K562 (cell line): Measurements from ENCODE around the gene CYBB. TPM values are rescaled to one million over a fixed set of nuclear protein-coding genes. Genes with fewer than 3 reads are reported as not detected.

ENCODE experiments used
- ATAC-seq: fragments of 200-7000 bp; cut with Tn5 transposase; 3 replicates; pipeline ENCODE4 v1.9.1; 2020; ENCODE audit warnings: moderate library complexity
- BruUV-seq: library from RNA; stranded (reverse); fragments of 400-500 nt; replicated peaks from 2 replicates; lab custom pipeline; 2021; lab: Mats Ljungman, UMichigan
- CTCF ChIA-PET: fragments of 300-600 bp; formaldehyde crosslinking; extraction: SDS; loops from one replicate; lab custom pipeline; 2021; ENCODE audit warnings: low intra/inter-chr PET ratio; lab: Yijun Ruan, JAX
- POLR2A ChIA-PET: fragments of 300-600, 350-650 bp; sonication (Branson Sonifier 250); formaldehyde crosslinking; extraction: SDS; loops from one replicate; lab custom pipeline; 2021; ENCODE audit warnings: antibody characterized with exemption, inconsistent platforms; lab: Yijun Ruan, JAX
- DNase-seq, 4 experiments: peaks; one replicate each; pipeline versions ENCODE4 v3.0.0 to v3.0.0-alpha.2; 2011 to 2018; ENCODE audit warnings: low spot score in 3 of 4, mixed read lengths in 3 of 4; ENCODE audit errors: extremely low read depth in 1 of 4
- FAIRE-seq: peaks from 2 replicates; lab custom pipeline; 2011; peaks lifted over from hg19 to GRCh38; lab: Jason Lieb, UNC
- H2AFZ ChIP-seq: 2 replicates; pipeline ENCODE4 v1.6.0; 2011; ENCODE audit warnings: low read depth, low read length, control low read depth, inconsistent platforms
- H3K27ac ChIP-seq: fragments of 200-600 bp; 3 replicates; pipeline ENCODE4 v1.8.0; 2011; ENCODE audit warnings: low read depth, mild to moderate bottlenecking, control low read depth, inconsistent platforms, low read length, moderate library complexity, mixed read lengths; ENCODE audit errors: extremely low read depth
- H3K27me3 ChIP-seq, 2 experiments: fragments of 300-600 bp in 1 of 2; 2 replicates in 1 of 2; 3 replicates in 1 of 2; pipeline versions ENCODE4 v1.6.0 to v1.8.0; 2011; ENCODE audit warnings: inconsistent platforms in 2 of 2, low read length in 2 of 2, mild to moderate bottlenecking in 1 of 2, mixed read lengths in 1 of 2, moderate library complexity in 1 of 2; ENCODE audit not compliant: control insufficient read depth in 2 of 2, insufficient read depth in 2 of 2
- H3K36me3 ChIP-seq: fragments of 300-600 bp; 3 replicates; pipeline ENCODE4 v1.8.0; 2011; ENCODE audit warnings: mild to moderate bottlenecking, low read length, inconsistent platforms; ENCODE audit not compliant: control insufficient read depth, insufficient read depth
- H3K4me1 ChIP-seq, 2 experiments: fragments of 200-600 bp in 1 of 2; replicated peaks in 1 of 2; 2 replicates in 1 of 2; 3 replicates in 1 of 2; pipeline versions ENCODE4 v1.5.1 to v1.8.0; 2011; ENCODE audit warnings: inconsistent platforms in 2 of 2, low read length in 2 of 2, mild to moderate bottlenecking in 1 of 2, mixed read lengths in 1 of 2, moderate library complexity in 1 of 2; ENCODE audit not compliant: control insufficient read depth in 2 of 2, insufficient read depth in 2 of 2
- H3K4me2 ChIP-seq: 2 replicates; pipeline ENCODE4 v1.6.1; 2011; ENCODE audit warnings: low read length, control low read depth, inconsistent platforms, mixed read lengths; ENCODE audit not compliant: insufficient read depth
- H3K4me3 ChIP-seq: fragments of 200-600 bp; sonication (generic), shearing (Covaris generic); 2 replicates; pipeline ENCODE4 v1.5.1; 2016; ENCODE audit warnings: control low read depth, inconsistent platforms
- H3K79me2 ChIP-seq: fragments of 200-600 bp; 3 replicates; pipeline ENCODE4 v1.8.0; 2011; ENCODE audit warnings: low read length, inconsistent platforms; ENCODE audit not compliant: control insufficient read depth, insufficient read depth
- H3K9ac ChIP-seq, 2 experiments: 2 replicates each; pipeline versions ENCODE4 v1.6.0 to v1.6.1; 2011; ENCODE audit warnings: low read depth in 2 of 2, low read length in 2 of 2, control low read depth in 1 of 2, inconsistent platforms in 1 of 2, mild to moderate bottlenecking in 1 of 2, mixed read lengths in 1 of 2; ENCODE audit not compliant: insufficient read depth in 1 of 2
- H3K9me1 ChIP-seq: one replicate; pipeline ENCODE4 v1.6.0; 2011; ENCODE audit warnings: inconsistent platforms, mild to moderate bottlenecking, low read length, moderate library complexity; ENCODE audit not compliant: control insufficient read depth, insufficient read depth
- H3K9me3 ChIP-seq: replicated peaks from 2 replicates; pipeline ENCODE4 v1.5.1; 2011; ENCODE audit warnings: low read depth, low read length, inconsistent platforms; ENCODE audit not compliant: control insufficient read depth, insufficient read depth
- H4K20me1 ChIP-seq: replicated peaks from 2 replicates; pipeline ENCODE4 v1.6.1; 2011; ENCODE audit warnings: low read length, inconsistent platforms, mixed read lengths; ENCODE audit not compliant: control insufficient read depth, insufficient read depth
- PML ChIP-seq: IDR thresholded peaks from 2 replicates; pipeline ENCODE4 v1.6.1; 2012; ENCODE audit warnings: low read length, inconsistent platforms
- POLR2AphosphoS5 ChIP-seq: IDR thresholded peaks from 2 replicates; pipeline ENCODE4 v1.6.1; 2011; ENCODE audit warnings: mild to moderate bottlenecking, low read depth, low read length, moderate library complexity; ENCODE audit not compliant: control insufficient read depth, insufficient read depth
- SMAD2 ChIP-seq: fragments of 150-350 bp; IDR thresholded peaks from 2 replicates; pipeline ENCODE4 v1.6.1; 2014; ENCODE audit warnings: low read depth, mild to moderate bottlenecking, low read length
- ZNF282 ChIP-seq: sonication (generic); formaldehyde crosslinking; IDR thresholded peaks from 2 replicates; pipeline ENCODE4 v1.8.1; 2023; ENCODE audit warnings: missing genetic modification reagents
- in situ Hi-C: fragments of 300-500 bp; cut with MboI; formaldehyde crosslinking; loops from 4 replicates; pipeline ENCODE4 v1.15.0; 2018; ENCODE audit warnings: inconsistent platforms, mixed read lengths
- intact Hi-C: fragments of 100-400 bp; cut with micrococcal nuclease; formaldehyde crosslinking; loops from 2 replicates; pipeline ENCODE4 v1.14.2; 2022
- polyA plus RNA-seq, 8 experiments: library from polyadenylated mRNA; depleted of rRNA in 4 of 8; stranded (reverse) in 5 of 8; unstranded in 3 of 8; fragments of >200 nt; fragmentation: Nextera tagmentation in 2 of 8; fragmentation: Illumina TruSeq in 1 of 8; extraction: Ambion mirVana in 2 of 8; extraction: Trizol in 1 of 8; gene quantifications; 2 replicates each; pipeline versions ENCODE4 v1.2.1 to v1.2.3, GENCODE V29; 2011 to 2014; ENCODE audit warnings: inconsistent platforms in 1 of 8, missing spikeins in 1 of 8
- total RNA-seq, 7 experiments: library from RNA; depleted of rRNA in 6 of 7; stranded (reverse); fragments of >200 nt in 6 of 7; fragmentation: Illumina TruSeq in 2 of 7; extraction: Trizol in 2 of 7; gene quantifications; 2 replicates each; pipeline versions ENCODE4 v1.2.1 to v1.2.3, GENCODE V29; 2011 to 2021; ENCODE audit warnings: low replicate concordance in 1 of 7
- TF ChIP-seq, protein P1 (sequence below), 2 experiments: fragments of 450-650 bp in 1 of 2; sonication (generic) in 1 of 2; formaldehyde crosslinking in 1 of 2; IDR thresholded peaks; 2 replicates each; pipeline versions ENCODE4 v1.7.1 to v1.9.0; 2016 to 2022; ENCODE audit warnings: inconsistent platforms in 1 of 2, mild to moderate bottlenecking in 1 of 2, missing genetic modification reagents in 1 of 2

The CYBB gene
- total and polyA plus RNA-seq, 9 of the 15 experiments (the other 6 are each of a cell fraction or from before 2014, with no cell fraction given) = 0.25 to 1.3 (median 0.74) TPM

DNA sequence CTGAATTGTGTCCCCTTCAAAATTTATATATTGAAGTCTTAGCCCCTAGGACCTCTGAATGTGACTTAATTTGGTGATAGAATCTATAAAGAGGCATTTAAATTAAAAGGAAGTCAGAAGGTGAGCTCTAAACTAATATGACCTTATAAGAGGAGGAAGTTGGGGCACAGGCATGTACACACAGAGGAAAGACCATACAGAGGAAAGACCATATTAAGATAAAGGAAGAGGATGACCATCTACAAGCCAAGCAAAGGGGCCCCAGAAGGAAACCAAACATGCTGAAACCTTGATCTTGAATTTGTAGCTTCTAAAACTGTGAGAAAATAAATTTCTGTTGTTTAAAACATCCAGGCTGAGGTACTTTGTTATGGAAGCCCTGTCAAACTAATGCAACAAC lies 26.9 kb upstream of the CYBB start:
- H3K4me3 ChIP-seq = no peak overlapping the region
- in situ Hi-C loops = no loop called here
- FAIRE-seq (no peak), ATAC-seq (no peak), DNase-seq (no peak)
- H4K20me1 ChIP-seq = no peaks in the 10 kb centered on the region
- H3K4me2 ChIP-seq = no peak overlapping the region
- H3K27ac ChIP-seq = no peak overlapping the region
- H3K36me3 ChIP-seq = no peaks in the 10 kb centered on the region
- no peak overlapping the region for H2AFZ ChIP-seq
- no peaks in the 10 kb centered on the region for H3K79me2 ChIP-seq
- H3K9me3 ChIP-seq = no peaks in the 10 kb centered on the region
- peaks cover 5 to 12% of the 10 kb centered on the region in 2 experiments; a peak in 3 of 5 replicates for H3K4me1 ChIP-seq
- no peaks in the 10 kb centered on the region for H3K27me3 ChIP-seq
- BruUV-seq = no TSS peak
- CTCF ChIA-PET = no interaction called here
- POLR2A ChIA-PET = no interaction called here
- TF ChIP-seq, protein P1, sequence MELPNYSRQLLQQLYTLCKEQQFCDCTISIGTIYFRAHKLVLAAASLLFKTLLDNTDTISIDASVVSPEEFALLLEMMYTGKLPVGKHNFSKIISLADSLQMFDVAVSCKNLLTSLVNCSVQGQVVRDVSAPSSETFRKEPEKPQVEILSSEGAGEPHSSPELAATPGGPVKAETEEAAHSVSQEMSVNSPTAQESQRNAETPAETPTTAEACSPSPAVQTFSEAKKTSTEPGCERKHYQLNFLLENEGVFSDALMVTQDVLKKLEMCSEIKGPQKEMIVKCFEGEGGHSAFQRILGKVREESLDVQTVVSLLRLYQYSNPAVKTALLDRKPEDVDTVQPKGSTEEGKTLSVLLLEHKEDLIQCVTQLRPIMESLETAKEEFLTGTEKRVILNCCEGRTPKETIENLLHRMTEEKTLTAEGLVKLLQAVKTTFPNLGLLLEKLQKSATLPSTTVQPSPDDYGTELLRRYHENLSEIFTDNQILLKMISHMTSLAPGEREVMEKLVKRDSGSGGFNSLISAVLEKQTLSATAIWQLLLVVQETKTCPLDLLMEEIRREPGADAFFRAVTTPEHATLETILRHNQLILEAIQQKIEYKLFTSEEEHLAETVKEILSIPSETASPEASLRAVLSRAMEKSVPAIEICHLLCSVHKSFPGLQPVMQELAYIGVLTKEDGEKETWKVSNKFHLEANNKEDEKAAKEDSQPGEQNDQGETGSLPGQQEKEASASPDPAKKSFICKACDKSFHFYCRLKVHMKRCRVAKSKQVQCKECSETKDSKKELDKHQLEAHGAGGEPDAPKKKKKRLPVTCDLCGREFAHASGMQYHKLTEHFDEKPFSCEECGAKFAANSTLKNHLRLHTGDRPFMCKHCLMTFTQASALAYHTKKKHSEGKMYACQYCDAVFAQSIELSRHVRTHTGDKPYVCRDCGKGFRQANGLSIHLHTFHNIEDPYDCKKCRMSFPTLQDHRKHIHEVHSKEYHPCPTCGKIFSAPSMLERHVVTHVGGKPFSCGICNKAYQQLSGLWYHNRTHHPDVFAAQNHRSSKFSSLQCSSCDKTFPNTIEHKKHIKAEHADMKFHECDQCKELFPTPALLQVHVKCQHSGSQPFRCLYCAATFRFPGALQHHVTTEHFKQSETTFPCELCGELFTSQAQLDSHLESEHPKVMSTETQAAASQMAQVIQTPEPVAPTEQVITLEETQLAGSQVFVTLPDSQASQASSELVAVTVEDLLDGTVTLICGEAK (IDR thresholded peaks at IDR 0.05) = no peak
- TF ChIP-seq, protein P1 (CRISPR knock-in tag; IDR thresholded peaks at IDR 0.05) = no peak
- no peak for TF ChIP-seq SMAD2
- no peak for TF ChIP-seq ZNF282 (CRISPR knock-in tag)
- no peak for TF ChIP-seq POLR2AphosphoS5
- TF ChIP-seq PML = no peak
- no peaks in the 10 kb centered on the region for H3K9me1 ChIP-seq
- intact Hi-C loops = no loop called here
- no peak overlapping the region for H3K9ac ChIP-seq
